Measurements from ENCODE around the gene YPEL3. TPM values are rescaled to one million over a fixed set of nuclear protein-coding genes. Genes with fewer than 3 reads are reported as not detected.
A peak's percentile ranks its signal among the peaks of the same experiment; 100 is the strongest.

The YPEL3 gene
- total and polyA plus RNA-seq, 2 donors = 16.5 to 117 TPM

GRCh38 chr16:30065102-30065942 is 30.7 kb downstream of the YPEL3 start, which contains the start of gene ALDOA:
TSS of gene ALDOA (plus strand) at chr16:30065760. CDS start at chr16:30066898, 1,138 bp downstream.
- peak within 1 kb of the TSS; percentile 87 for H3K4me3 ChIP-seq (ENCODE audit: low read depth, low read length)
- H3K36me3 ChIP-seq (ENCODE audit: insufficient read depth) = peaks cover 9% of the 10 kb centered on the region
- peak within 1 kb of the TSS; percentile 99 for H3K27ac ChIP-seq (ENCODE audit: low read depth)
- DNase-seq (ENCODE audit: extremely low spot score) = peak; percentile 92
- WGBS = under 1% methylated on average over 99 of the region's 99 CpGs
- no peaks in the 10 kb centered on the region for H3K4me1 ChIP-seq (ENCODE audit: insufficient read depth)

- no peak for DNase-seq (ENCODE audit: extremely low spot score)
- WGBS = under 1% methylated on average over 25 of the region's 25 CpGs
- Histone ChIP-seq H3K27ac (ENCODE audit: low read depth) (peak overlapping the region; percentile 99), H3K4me1 (ENCODE audit: insufficient read depth) (no peaks in the 10 kb centered on the region), H3K36me3 (ENCODE audit: insufficient read depth) (peaks cover 5% of the 10 kb centered on the region), H3K4me3 (ENCODE audit: low read depth, low read length) (peak overlapping the region; percentile 72)
These were observed 31.3 kb downstream of the YPEL3 start for GRCh38 chr16:30064729-30065101.

GRCh38 chr16:30063893-30064728 is 31.9 kb downstream of the YPEL3 start:
- 3% methylated on average over 27 of the region's 27 CpGs for WGBS
- Histone ChIP-seq H3K4me1 (ENCODE audit: insufficient read depth) (no peaks in the 10 kb centered on the region), H3K27ac (ENCODE audit: low read depth) (peak overlapping the region; percentile 99), H3K36me3 (ENCODE audit: insufficient read depth) (peaks cover 2% of the 10 kb centered on the region), H3K4me3 (ENCODE audit: low read depth, low read length) (peak overlapping the region; percentile 72)
- DNase-seq (ENCODE audit: extremely low spot score) = no peak

GRCh38 chr16:30063278-30063892 is 32.6 kb downstream of the YPEL3 start:
- Histone ChIP-seq H3K4me1 (ENCODE audit: insufficient read depth) (no peaks in the 10 kb centered on the region), H3K4me3 (ENCODE audit: low read depth, low read length) (peak overlapping the region; percentile 72)
- 48% methylated on average over 12 of the region's 12 CpGs for WGBS

GRCh38 chr16:30060836-30061554 is 35.0 kb downstream of the YPEL3 start:
- Histone ChIP-seq H3K36me3 (ENCODE audit: insufficient read depth) (no peaks in the 10 kb centered on the region), H3K27ac (ENCODE audit: low read depth) (no peak overlapping the region), H3K4me1 (ENCODE audit: insufficient read depth) (no peaks in the 10 kb centered on the region), H3K4me3 (ENCODE audit: low read depth, low read length) (no peak overlapping the region)
- 72% methylated on average over 2 of the region's 2 CpGs for WGBS
- no peak for DNase-seq (ENCODE audit: extremely low spot score)

More at GRCh38 chr16:30063278-30063892, 32.6 kb downstream of the YPEL3 start:
- DNase-seq (ENCODE audit: extremely low spot score) = no peak
- peak overlapping the region; percentile 99 for H3K27ac ChIP-seq (ENCODE audit: low read depth)
- H3K36me3 ChIP-seq (ENCODE audit: insufficient read depth) = peaks cover 2% of the 10 kb centered on the region

- no peaks in the 10 kb centered on the region for H3K36me3 ChIP-seq (ENCODE audit: insufficient read depth)
- no peak for DNase-seq (ENCODE audit: extremely low spot score)
- no peak overlapping the region for H3K27ac ChIP-seq (ENCODE audit: low read depth)
- 65% methylated on average over 4 of the region's 4 CpGs for WGBS
- H3K4me3 ChIP-seq (ENCODE audit: low read depth, low read length) = no peak overlapping the region
- H3K4me1 ChIP-seq (ENCODE audit: insufficient read depth) = no peaks in the 10 kb centered on the region
These were observed 35.7 kb downstream of the YPEL3 start for GRCh38 chr16:30060346-30060745.

- no peak for DNase-seq (ENCODE audit: extremely low spot score)
- 44% methylated on average over 10 of the region's 10 CpGs for WGBS
- H3K27ac ChIP-seq (ENCODE audit: low read depth) = no peak overlapping the region
- no peaks in the 10 kb centered on the region for H3K4me1 ChIP-seq (ENCODE audit: insufficient read depth)
- no peaks in the 10 kb centered on the region for H3K36me3 ChIP-seq (ENCODE audit: insufficient read depth)
- H3K4me3 ChIP-seq (ENCODE audit: low read depth, low read length) = no peak overlapping the region
These were observed 41.0 kb downstream of the YPEL3 start for GRCh38 chr16:30054959-30055553.

GRCh38 chr16:30054451-30054850 is 41.6 kb downstream of the YPEL3 start:
- no peak for DNase-seq (ENCODE audit: extremely low spot score)
- Histone ChIP-seq H3K27ac (ENCODE audit: low read depth) (no peak overlapping the region), H3K4me1 (ENCODE audit: insufficient read depth) (no peaks in the 10 kb centered on the region), H3K4me3 (ENCODE audit: low read depth, low read length) (no peak overlapping the region), H3K36me3 (ENCODE audit: insufficient read depth) (no peaks in the 10 kb centered on the region)
- WGBS = 69% methylated on average over 8 of the region's 8 CpGs

- H3K36me3 ChIP-seq (ENCODE audit: insufficient read depth) = no peaks in the 10 kb centered on the region
- DNase-seq (ENCODE audit: extremely low spot score) = no peak
- no peaks in the 10 kb centered on the region for H3K4me1 ChIP-seq (ENCODE audit: insufficient read depth)
- peak overlapping the region; percentile 53 for H3K4me3 ChIP-seq (ENCODE audit: low read depth, low read length)
- no peak overlapping the region for H3K27ac ChIP-seq (ENCODE audit: low read depth)
- 5% methylated on average over 19 of the region's 19 CpGs for WGBS
These were observed 42.5 kb downstream of the YPEL3 start for GRCh38 chr16:30053376-30054015.

- no peaks in the 10 kb centered on the region for H3K4me1 ChIP-seq (ENCODE audit: insufficient read depth)
- peak overlapping the region; percentile 53 for H3K4me3 ChIP-seq (ENCODE audit: low read depth, low read length)
- H3K27ac ChIP-seq (ENCODE audit: low read depth) = no peak overlapping the region
- no peaks in the 10 kb centered on the region for H3K36me3 ChIP-seq (ENCODE audit: insufficient read depth)
- 4% methylated on average over 58 of the region's 58 CpGs for WGBS
- peak; percentile 77 for DNase-seq (ENCODE audit: extremely low spot score)
These were observed 43.2 kb downstream of the YPEL3 start for GRCh38 chr16:30052671-30053372.

GRCh38 chr16:30051518-30051917 is 44.5 kb downstream of the YPEL3 start:
- H3K36me3 ChIP-seq (ENCODE audit: insufficient read depth) = no peaks in the 10 kb centered on the region

GRCh38 chr16:30049871-30050270 is 46.1 kb downstream of the YPEL3 start:
- no peak for DNase-seq (ENCODE audit: extremely low spot score)
- no peak overlapping the region for H3K27ac ChIP-seq (ENCODE audit: low read depth)
- 90% methylated on average over 8 of the region's 8 CpGs for WGBS
- no peaks in the 10 kb centered on the region for H3K4me1 ChIP-seq (ENCODE audit: insufficient read depth)
- H3K4me3 ChIP-seq (ENCODE audit: low read depth, low read length) = no peak overlapping the region
- H3K36me3 ChIP-seq (ENCODE audit: insufficient read depth) = no peaks in the 10 kb centered on the region

More at GRCh38 chr16:30051518-30051917, 44.5 kb downstream of the YPEL3 start:
- WGBS = 88% methylated on average over 3 of the region's 3 CpGs
- Histone ChIP-seq H3K27ac (ENCODE audit: low read depth) (no peak overlapping the region), H3K4me1 (ENCODE audit: insufficient read depth) (no peaks in the 10 kb centered on the region), H3K4me3 (ENCODE audit: low read depth, low read length) (no peak overlapping the region)
- DNase-seq (ENCODE audit: extremely low spot score) = no peak

Data from urinary bladder (tissue), 4 donors.